Measurements from ENCODE around the gene NELFA. TPM values are rescaled to one million over a fixed set of nuclear protein-coding genes. Genes with fewer than 3 reads are reported as not detected.
"Not testable (repeated sequence)": the region's sequence is repeated elsewhere in the genome, so short reads cannot be mapped to it uniquely, and the experiment has no call there.

The NELFA gene
- total RNA-seq, 1 experiment from 2014 or later = 61.2 TPM

- no peaks in the 10 kb centered on the region for H3K36me3 ChIP-seq (replicated peaks; ENCODE audit: control insufficient read depth, insufficient read depth, low read length)
- H3K4me3 ChIP-seq (ENCODE audit: insufficient read depth, low read depth, low read length) = no peak overlapping the region
- DNase-seq = peak; percentile 31
- peaks cover 37% of the 10 kb centered on the region for H3K27me3 ChIP-seq (ENCODE audit: control insufficient read depth, insufficient read depth, low read length)
Measured at GRCh38 chr4:2044119-2044485, 35.3 kb upstream of the NELFA start.

- H3K4me3 ChIP-seq (ENCODE audit: insufficient read depth, low read depth, low read length) = no peak overlapping the region
- H3K36me3 ChIP-seq (replicated peaks; ENCODE audit: control insufficient read depth, insufficient read depth, low read length) = no peaks in the 10 kb centered on the region
- peaks cover 42% of the 10 kb centered on the region for H3K27me3 ChIP-seq (ENCODE audit: control insufficient read depth, insufficient read depth, low read length)
- peak; percentile 49 for DNase-seq
Measured at GRCh38 chr4:2043396-2044118, 34.8 kb upstream of the NELFA start.

GRCh38 chr4:2042947-2043395 lies 34.2 kb upstream of the NELFA start:
- DNase-seq = no peak
- no peaks in the 10 kb centered on the region for H3K36me3 ChIP-seq (replicated peaks; ENCODE audit: control insufficient read depth, insufficient read depth, low read length)
- peaks cover 42% of the 10 kb centered on the region for H3K27me3 ChIP-seq (ENCODE audit: control insufficient read depth, insufficient read depth, low read length)
- H3K4me3 ChIP-seq (ENCODE audit: insufficient read depth, low read depth, low read length) = no peak overlapping the region; the same call in 1 of the 2 replicates

GRCh38 chr4:2042204-2042946 lies 33.6 kb upstream of the NELFA start:
- H3K4me3 ChIP-seq (ENCODE audit: insufficient read depth, low read depth, low read length) = peak overlapping the region; percentile 56
- peak; percentile 85 for DNase-seq
- H3K36me3 ChIP-seq (replicated peaks; ENCODE audit: control insufficient read depth, insufficient read depth, low read length) = no peaks in the 10 kb centered on the region
- peaks cover 42% of the 10 kb centered on the region for H3K27me3 ChIP-seq (ENCODE audit: control insufficient read depth, insufficient read depth, low read length)

- Histone ChIP-seq H3K4me3 (ENCODE audit: insufficient read depth, low read depth, low read length) (peak overlapping the region; percentile 56), H3K36me3 (replicated peaks; ENCODE audit: control insufficient read depth, insufficient read depth, low read length) (no peaks in the 10 kb centered on the region), H3K27me3 (ENCODE audit: control insufficient read depth, insufficient read depth, low read length) (peaks cover 45% of the 10 kb centered on the region)
- DNase-seq = peak; percentile 99
Measured at GRCh38 chr4:2041239-2042130, 32.7 kb upstream of the NELFA start.

- Histone ChIP-seq H3K27me3 (ENCODE audit: control insufficient read depth, insufficient read depth, low read length) (peaks cover 50% of the 10 kb centered on the region), H3K36me3 (replicated peaks; ENCODE audit: control insufficient read depth, insufficient read depth, low read length) (no peaks in the 10 kb centered on the region), H3K4me3 (ENCODE audit: insufficient read depth, low read depth, low read length) (peak overlapping the region; percentile 56)
- DNase-seq = peak; percentile 92
Measured at GRCh38 chr4:2040391-2041238, 31.8 kb upstream of the NELFA start.

GRCh38 chr4:2036866-2037265 lies 28.1 kb upstream of the NELFA start:
- Histone ChIP-seq H3K4me3 (ENCODE audit: insufficient read depth, low read depth, low read length) (no peak overlapping the region), H3K27me3 (ENCODE audit: control insufficient read depth, insufficient read depth, low read length) (peaks cover 39% of the 10 kb centered on the region), H3K36me3 (replicated peaks; ENCODE audit: control insufficient read depth, insufficient read depth, low read length) (no peaks in the 10 kb centered on the region)
- no peak for DNase-seq

GRCh38 chr4:2036327-2036726 lies 27.6 kb upstream of the NELFA start:
- Histone ChIP-seq H3K36me3 (replicated peaks; ENCODE audit: control insufficient read depth, insufficient read depth, low read length) (no peaks in the 10 kb centered on the region), H3K27me3 (ENCODE audit: control insufficient read depth, insufficient read depth, low read length) (peaks cover 35% of the 10 kb centered on the region), H3K4me3 (ENCODE audit: insufficient read depth, low read depth, low read length) (no peak overlapping the region)
- DNase-seq = no peak

GRCh38 chr4:2031161-2031560 lies 22.4 kb upstream of the NELFA start:
- not testable (repeated sequence) for H3K36me3 ChIP-seq (replicated peaks; ENCODE audit: control insufficient read depth, insufficient read depth, low read length); H3K27me3 ChIP-seq (ENCODE audit: control insufficient read depth, insufficient read depth, low read length); H3K4me3 ChIP-seq (ENCODE audit: insufficient read depth, low read depth, low read length); DNase-seq

- DNase-seq; H3K27me3 ChIP-seq (ENCODE audit: control insufficient read depth, insufficient read depth, low read length); H3K36me3 ChIP-seq (replicated peaks; ENCODE audit: control insufficient read depth, insufficient read depth, low read length); H3K4me3 ChIP-seq (ENCODE audit: insufficient read depth, low read depth, low read length): not testable (repeated sequence)
Measured at GRCh38 chr4:2027120-2027519, 18.3 kb upstream of the NELFA start.

GRCh38 chr4:2025817-2026216 lies 17.0 kb upstream of the NELFA start:
- Histone ChIP-seq H3K36me3 (replicated peaks; ENCODE audit: control insufficient read depth, insufficient read depth, low read length) (no peaks in the 10 kb centered on the region), H3K27me3 (ENCODE audit: control insufficient read depth, insufficient read depth, low read length) (no peaks in the 10 kb centered on the region)
- no peak for DNase-seq

GRCh38 chr4:2024683-2025082 lies 15.9 kb upstream of the NELFA start:
- Histone ChIP-seq H3K27me3 (ENCODE audit: control insufficient read depth, insufficient read depth, low read length) (no peaks in the 10 kb centered on the region), H3K36me3 (replicated peaks; ENCODE audit: control insufficient read depth, insufficient read depth, low read length) (no peaks in the 10 kb centered on the region), H3K4me3 (ENCODE audit: insufficient read depth, low read depth, low read length) (no peak overlapping the region)
- no peak for DNase-seq

More at GRCh38 chr4:2025817-2026216, 17.0 kb upstream of the NELFA start:
- no peak overlapping the region for H3K4me3 ChIP-seq (ENCODE audit: insufficient read depth, low read depth, low read length)

- H3K27me3 ChIP-seq (ENCODE audit: control insufficient read depth, insufficient read depth, low read length); H3K4me3 ChIP-seq (ENCODE audit: insufficient read depth, low read depth, low read length); DNase-seq; H3K36me3 ChIP-seq (replicated peaks; ENCODE audit: control insufficient read depth, insufficient read depth, low read length): not testable (repeated sequence)
Measured at GRCh38 chr4:2021358-2022018, 12.7 kb upstream of the NELFA start.
